GM12878 (cell line): ENCODE results near the gene CALML5. TPM values are rescaled to one million over a fixed set of nuclear protein-coding genes. Genes with fewer than 3 reads are reported as not detected.

Experiments used
- ATAC-seq: fragments of 200-7000 bp; cut with Tn5 transposase; 3 replicates; pipeline ENCODE4 v1.9.1; 2020; ENCODE audit warnings: mild to moderate bottlenecking, moderate library complexity
- BruUV-seq: library from RNA; stranded (reverse); fragments of 400-500 nt; replicated peaks from 2 replicates; lab custom pipeline; 2021; lab: Mats Ljungman, UMichigan
- CTCF ChIA-PET: fragments of 300-600 bp; sonication (Branson Sonifier 250); formaldehyde crosslinking; extraction: SDS; loops from one replicate; lab custom pipeline; 2021; ENCODE audit warnings: inconsistent platforms; lab: Yijun Ruan, JAX
- POLR2A ChIA-PET: fragments of 350-600 bp; formaldehyde crosslinking; extraction: SDS; loops from one replicate; lab custom pipeline; 2021; ENCODE audit warnings: inconsistent platforms; lab: Charles Lee
- RAD21 ChIA-PET: fragments of 300-600 bp; sonication (Branson Sonifier 250); formaldehyde crosslinking; loops from one replicate; lab custom pipeline; 2023; ENCODE audit warnings: antibody characterized with exemption; ENCODE audit not compliant: unreplicated experiment; lab: Charles Lee
- SMC1A ChIA-PET: fragments of 300-600 bp; sonication (Branson Sonifier 250); formaldehyde crosslinking; loops from one replicate; lab custom pipeline; 2023; ENCODE audit not compliant: unreplicated experiment, uncharacterized antibody; lab: Charles Lee
- DNase-seq: peaks from one replicate; pipeline ENCODE4 v3.0.0-alpha.2; 2011; ENCODE audit warnings: low read depth, low spot score
- FAIRE-seq: peaks from 3 replicates; lab custom pipeline; 2011; peaks lifted over from hg19 to GRCh38; lab: Jason Lieb, UNC
- H2AFZ ChIP-seq: 2 replicates; pipeline ENCODE4 v1.6.0; 2011; ENCODE audit warnings: low read depth, low read length, control low read depth; ENCODE audit not compliant: control insufficient read depth
- H3K27ac ChIP-seq: 2 replicates; pipeline ENCODE4 v1.5.1; 2011; ENCODE audit warnings: control low read depth; ENCODE audit not compliant: control insufficient read depth, insufficient read depth
- H3K27me3 ChIP-seq, 2 experiments: replicated peaks in 1 of 2; 2 replicates each; pipeline versions ENCODE4 v1.6.0 to v1.6.1; 2011; ENCODE audit warnings: low read length in 1 of 2; ENCODE audit not compliant: control insufficient read depth in 2 of 2, insufficient read depth in 2 of 2
- H3K36me3 ChIP-seq, 2 experiments: 2 replicates each; pipeline ENCODE4 v1.5.1; 2011; ENCODE audit warnings: low read length in 1 of 2; ENCODE audit not compliant: control insufficient read depth in 2 of 2, insufficient read depth in 2 of 2
- H3K4me1 ChIP-seq: 2 replicates; pipeline ENCODE4 v1.6.1; 2011; ENCODE audit warnings: mild to moderate bottlenecking, low read length, moderate library complexity, mixed read lengths; ENCODE audit not compliant: control insufficient read depth, insufficient read depth
- H3K4me2 ChIP-seq: 2 replicates; pipeline ENCODE4 v1.6.0; 2011; ENCODE audit warnings: control low read depth; ENCODE audit not compliant: control insufficient read depth, insufficient read depth
- H3K4me3 ChIP-seq: fragments of 200-600 bp; sonication (generic); 2 replicates; pipeline ENCODE4 v1.5.1; 2016
- H3K79me2 ChIP-seq: 2 replicates; pipeline ENCODE4 v1.6.0; 2011; ENCODE audit warnings: low read length; ENCODE audit not compliant: control insufficient read depth, insufficient read depth
- H3K9ac ChIP-seq: 2 replicates; pipeline ENCODE4 v1.8.0; 2011; ENCODE audit warnings: low read length, control low read depth, mixed read lengths; ENCODE audit not compliant: control insufficient read depth, insufficient read depth
- H3K9me3 ChIP-seq: replicated peaks from 3 replicates; pipeline ENCODE4 v1.5.1; 2011; ENCODE audit warnings: mild to moderate bottlenecking, low read length; ENCODE audit not compliant: control insufficient read depth, insufficient read depth
- H4K20me1 ChIP-seq: 2 replicates; pipeline ENCODE4 v1.6.0; 2011; ENCODE audit not compliant: control insufficient read depth, insufficient read depth
- NFXL1 ChIP-seq: fragments of 450-650 bp; IDR thresholded peaks from 2 replicates; pipeline ENCODE4 v1.6.1; 2017; ENCODE audit warnings: antibody characterized with exemption, mild to moderate bottlenecking, borderline replicate concordance
- SIX5 ChIP-seq: IDR thresholded peaks from 2 replicates; pipeline ENCODE4 v1.6.1; 2011; ENCODE audit warnings: mild to moderate bottlenecking, low read depth, low read length, moderate library complexity; ENCODE audit not compliant: severe bottlenecking
- ZNF274 ChIP-seq: IDR thresholded peaks from one replicate; pipeline ENCODE4 v1.8.0; 2011; ENCODE audit not compliant: insufficient read length, insufficient read depth
- ZNF384 ChIP-seq: IDR thresholded peaks from 2 replicates; pipeline ENCODE4 v1.6.1; 2012; ENCODE audit warnings: low read depth, mild to moderate bottlenecking, low read length, improper control_type of control experiment, borderline replicate concordance
- WGBS: methylation state at CpG from one replicate; pipeline ENCODE4 v1.1.6; 2016; ENCODE audit warnings: low lambda C conversion rate; ENCODE audit not compliant: insufficient replicate concordance, insufficient coverage; ENCODE audit errors: missing lambda C conversion rate; 5-methylcytosine and 5-hydroxymethylcytosine counted together
- in situ Hi-C: fragments of 300-500 bp; cut with MboI; formaldehyde crosslinking; loops from 9 replicates; pipeline ENCODE4 v1.14.3; 2018; ENCODE audit warnings: mixed read lengths
- intact Hi-C: fragments of 100-400 bp; cut with micrococcal nuclease; formaldehyde crosslinking; loops from one replicate; pipeline ENCODE4 v1.14.2; 2022; ENCODE audit not compliant: unreplicated experiment
- polyA plus RNA-seq, 11 experiments: library from polyadenylated mRNA; depleted of rRNA in 4 of 11; unstranded in 6 of 11; stranded (reverse) in 5 of 11; fragments of >200 nt; fragmentation: Nextera tagmentation in 4 of 11; fragmentation: Illumina TruSeq in 1 of 11; extraction: Ambion mirVana in 4 of 11; extraction: Trizol in 1 of 11; gene quantifications; 1 replicate in 1 of 11; 2 replicates in 10 of 11; pipeline versions ENCODE4 v1.2.1 to v1.2.3, GENCODE V29; 2011 to 2016; ENCODE audit warnings: inconsistent platforms in 2 of 11, missing spikeins in 2 of 11, low read depth in 1 of 11
- total RNA-seq, 4 experiments: library from RNA; depleted of rRNA in 3 of 4; stranded (reverse); fragments of >200 nt in 3 of 4; fragmentation: Illumina TruSeq in 1 of 4; extraction: Trizol in 1 of 4; gene quantifications; 2 replicates each; pipeline versions ENCODE4 v1.2.1 to v1.2.3, GENCODE V29; 2013 to 2021

The CALML5 gene
- total and polyA plus RNA-seq, 10 of the 15 experiments (the other 5 are each of a cell fraction or from before 2014, with no cell fraction given) = not detected

GRCh38 chr10:5485948-5486852 is 13.2 kb downstream of the CALML5 start (continued):
- no peak for TF ChIP-seq NFXL1
- no peak for TF ChIP-seq ZNF384
- TF ChIP-seq SIX5 = no peak

GRCh38 chr10:5485290-5485689 is 14.1 kb downstream of the CALML5 start:
- CTCF ChIA-PET = no interaction called here

More at GRCh38 chr10:5485290-5485689, 14.1 kb downstream of the CALML5 start:
- no peak overlapping the region for H2AFZ ChIP-seq
- no peak for DNase-seq
- no peaks in the 10 kb centered on the region for H3K36me3 ChIP-seq
- RAD21 ChIA-PET = interaction anchor here (0.6 kb wide), 1 partner anchor 137 kb away, joined by 3 read pairs; no protein-coding TSS in a partner anchor
- no peak for ATAC-seq
- intact Hi-C loops = no loop called here
- 34% methylated on average over 14 of the region's 14 CpGs for WGBS
- TF ChIP-seq ZNF274 = no peak
- BruUV-seq = no TSS peak
- POLR2A ChIA-PET = no interaction called here
- H3K4me1 ChIP-seq = no peaks in the 10 kb centered on the region
- H3K27me3 ChIP-seq = peaks cover 6 to 7% of the 10 kb centered on the region in 2 experiments
- in situ Hi-C loops = no loop called here
- H3K27ac ChIP-seq = no peak overlapping the region
- H3K9me3 ChIP-seq = no peaks in the 10 kb centered on the region
- no peak for FAIRE-seq
- no peak overlapping the region for H3K4me2 ChIP-seq
- no peak overlapping the region for H3K9ac ChIP-seq
- SMC1A ChIA-PET = interaction anchor here (1.8 kb wide), 1 partner anchor 21 kb away, joined by 4 read pairs; no protein-coding TSS in a partner anchor
- no peaks in the 10 kb centered on the region for H4K20me1 ChIP-seq
- H3K79me2 ChIP-seq = no peaks in the 10 kb centered on the region
- H3K4me3 ChIP-seq = no peak overlapping the region
